NCI-H146 treated with DMSO at 0.1 percent for 48 hours (cell line): Measurements from ENCODE around the gene SOAT2.
A peak's percentile ranks its signal among the peaks of the same experiment; 100 is the strongest.
"Not testable (repeated sequence)": the region's sequence is repeated elsewhere in the genome, so short reads cannot be mapped to it uniquely, and the experiment has no call there.

ENCODE experiments used
- DNase-seq: peaks from one replicate; lab custom pipeline; 2025; ENCODE audit not compliant: unreplicated experiment; lab: John Stamatoyannopoulos, UW

The SOAT2 gene

DNA sequence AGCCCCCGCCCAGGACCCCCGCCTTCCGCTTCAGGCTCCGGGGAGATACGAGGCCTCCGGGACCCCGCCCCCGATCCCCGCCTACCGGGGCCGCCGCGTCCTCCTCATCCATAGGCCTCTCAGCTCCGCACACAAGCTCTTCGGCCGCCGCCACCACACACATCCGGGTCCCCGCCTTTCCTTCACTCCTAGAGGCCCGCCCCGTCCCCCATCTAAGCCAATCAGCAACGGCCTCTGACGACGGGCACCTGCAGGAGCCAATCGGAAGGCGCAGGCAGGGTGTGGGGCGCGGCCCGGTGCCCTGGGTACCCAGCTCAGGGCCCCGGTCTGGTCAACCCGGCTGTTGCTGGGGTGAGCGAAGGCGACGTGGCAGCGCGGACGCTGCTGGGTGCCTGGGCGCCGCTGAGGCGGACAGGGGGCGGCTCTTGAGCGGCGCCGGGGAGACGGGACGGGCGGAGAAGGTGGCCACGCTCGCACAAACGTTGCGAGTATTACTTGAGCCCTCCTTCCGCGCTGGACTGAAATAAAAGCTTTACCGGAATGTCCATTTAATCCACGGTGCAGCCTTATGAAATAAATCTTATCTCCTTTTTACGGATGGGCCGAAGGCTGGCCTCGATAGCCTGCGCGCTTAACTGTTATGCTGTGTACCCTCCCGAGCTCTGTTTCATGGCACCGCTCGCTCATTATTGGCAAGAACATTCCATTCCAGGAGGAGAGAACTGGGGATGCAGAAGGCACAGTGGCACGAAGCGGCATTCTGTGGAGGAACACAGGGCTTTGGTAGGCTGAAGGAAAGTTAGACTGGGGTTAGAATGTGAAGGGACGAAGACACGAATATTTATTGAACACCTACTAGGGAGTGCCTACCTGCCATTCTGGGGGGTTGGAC is 23.8 kb upstream of the SOAT2 start, which contains the start of gene SPRYD3:
Gene SPRYD3, minus strand, starts transcription at position 165 of the 892 bp plus-strand sequence. Its CDS starts 57 bp downstream, at position 108.
- peak; percentile 96 for DNase-seq

DNA sequence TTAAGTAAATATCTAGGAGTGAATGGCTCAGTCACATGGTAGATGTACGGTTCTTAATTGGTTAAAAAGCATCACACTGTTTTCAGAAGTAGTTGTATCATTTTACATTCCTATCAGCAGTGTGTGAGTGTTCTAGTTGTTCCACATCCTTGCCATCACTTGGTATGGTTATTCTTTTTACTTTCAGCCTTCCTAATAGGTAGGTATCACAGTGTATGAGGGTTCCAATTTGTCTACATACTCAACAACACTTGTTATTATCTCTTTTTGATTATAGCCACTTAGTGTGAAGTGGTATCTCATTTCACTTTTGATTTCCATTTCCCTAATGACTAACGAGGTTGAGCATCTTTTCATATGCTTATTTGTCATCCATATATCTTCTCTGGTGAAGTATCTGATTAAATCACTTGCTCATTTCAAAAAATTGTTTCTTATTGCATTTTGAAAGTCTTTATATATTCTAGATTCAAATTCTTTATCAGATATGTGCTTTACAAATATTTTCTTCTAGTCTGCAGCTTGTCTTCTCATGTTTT is 20.6 kb upstream of the SOAT2 start:
- no peak for DNase-seq

DNA sequence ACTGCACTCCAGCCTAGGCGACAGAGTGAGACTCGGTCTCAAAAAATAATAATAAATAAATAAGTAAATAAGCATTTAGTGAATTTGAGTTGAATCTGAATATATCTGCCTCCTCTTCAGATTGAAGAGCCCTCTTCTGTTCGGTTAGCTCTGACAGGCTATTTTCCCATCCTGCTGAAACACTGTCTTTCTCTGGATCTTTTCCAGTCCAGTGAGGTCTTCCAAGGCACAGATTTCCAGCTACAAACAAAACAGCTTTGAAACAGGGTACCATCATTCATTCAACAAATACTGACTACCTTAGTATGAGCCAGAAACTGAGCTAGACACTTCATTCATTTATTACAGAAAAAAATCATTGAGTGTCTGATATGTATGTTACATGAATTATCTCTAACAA is 16.9 kb upstream of the SOAT2 start:
- DNase-seq: no peak

- DNase-seq: no peak
Measured at GRCh38 chr12:53090105-53090504, 13.2 kb upstream of the SOAT2 start.

GRCh38 chr12:53090554-53090953 is 12.7 kb upstream of the SOAT2 start:
- DNase-seq: no peak

GRCh38 chr12:53091756-53092155 is 11.5 kb upstream of the SOAT2 start:
- no peak for DNase-seq

DNA sequence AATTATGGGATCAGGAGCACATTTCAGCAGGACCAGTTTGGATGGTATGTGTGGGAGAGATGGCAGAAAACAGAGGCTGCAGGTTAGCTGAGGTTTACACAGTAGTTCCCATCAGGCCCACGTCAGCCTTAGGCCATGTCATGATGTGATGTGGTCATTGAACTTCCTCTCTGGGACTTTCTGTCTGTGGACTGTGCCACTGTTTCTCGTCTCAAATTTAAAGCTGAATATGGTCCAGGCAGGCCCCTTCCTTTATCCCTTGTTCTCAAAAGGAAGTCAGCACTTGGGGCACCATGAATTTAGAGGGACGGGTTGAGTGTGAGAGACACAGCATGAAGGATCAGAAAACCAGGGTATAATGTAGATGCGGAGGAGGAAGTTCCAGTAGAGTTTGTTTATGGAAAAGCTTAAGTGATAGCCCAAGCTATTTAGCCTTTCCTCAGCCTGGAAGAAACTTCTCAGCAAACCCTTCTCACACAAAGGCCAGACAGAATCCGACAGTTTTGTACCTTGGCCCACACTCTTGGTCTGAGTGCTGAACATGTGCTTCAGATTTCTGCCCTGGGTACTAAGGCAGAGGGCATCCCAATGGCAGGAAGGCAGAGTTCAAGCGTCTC is 9.4 kb upstream of the SOAT2 start:
- DNase-seq: no peak

GRCh38 chr12:53094394-53094787 is 8.9 kb upstream of the SOAT2 start:
- no peak for DNase-seq

DNA sequence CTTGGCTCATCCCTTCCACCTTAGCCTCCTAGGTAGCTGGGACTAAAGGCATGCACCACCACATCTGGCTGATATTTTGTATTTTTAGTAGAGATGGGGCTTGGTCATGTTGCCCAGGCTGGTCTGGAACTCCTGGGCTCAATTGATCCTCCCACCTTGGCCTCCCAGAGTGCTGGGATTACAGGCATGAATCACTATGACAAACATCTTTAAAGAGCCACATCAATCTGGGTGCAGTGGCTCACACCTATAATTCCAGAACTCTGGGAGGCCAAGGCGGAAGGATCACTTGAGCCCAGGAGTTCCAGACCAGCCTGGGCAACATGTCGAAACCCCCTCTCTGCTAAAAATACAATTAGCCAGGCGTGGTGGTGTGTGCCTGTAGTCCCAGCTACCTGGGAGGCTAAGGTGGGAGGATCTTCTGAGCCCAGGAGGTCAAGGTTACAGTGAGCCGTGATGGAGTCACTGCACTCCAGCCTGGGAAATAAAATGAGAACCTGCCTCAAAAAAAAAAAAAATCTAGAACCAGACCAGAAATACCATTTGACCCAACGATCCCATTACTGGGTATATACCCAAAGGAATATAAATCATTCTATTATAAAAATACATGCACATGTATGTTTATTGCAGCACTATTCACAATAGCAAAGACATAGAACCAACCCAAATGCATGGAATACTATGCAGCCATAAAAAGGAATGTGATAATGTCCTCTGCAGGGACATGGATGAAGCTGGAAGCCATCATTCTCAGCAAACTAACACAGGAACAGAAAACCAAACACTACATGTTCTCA is 8.3 kb upstream of the SOAT2 start:
- not testable (repeated sequence) for DNase-seq

GRCh38 chr12:53095596-53095895 is 7.7 kb upstream of the SOAT2 start:
- not testable (repeated sequence) for DNase-seq

GRCh38 chr12:53096089-53096741 is 7.1 kb upstream of the SOAT2 start:
- no peak for DNase-seq

- no peak for DNase-seq
Measured at GRCh38 chr12:53096759-53097158, 6.5 kb upstream of the SOAT2 start.

GRCh38 chr12:53097207-53097563 is 6.1 kb upstream of the SOAT2 start:
- DNase-seq: no peak

GRCh38 chr12:53097564-53098353 is 5.5 kb upstream of the SOAT2 start, which contains the start of gene IGFBP6:
IGFBP6 (plus strand) TSS chr12:53097667; CDS start chr12:53097718, 51 bp downstream.
- peak; percentile 9 for DNase-seq

DNA sequence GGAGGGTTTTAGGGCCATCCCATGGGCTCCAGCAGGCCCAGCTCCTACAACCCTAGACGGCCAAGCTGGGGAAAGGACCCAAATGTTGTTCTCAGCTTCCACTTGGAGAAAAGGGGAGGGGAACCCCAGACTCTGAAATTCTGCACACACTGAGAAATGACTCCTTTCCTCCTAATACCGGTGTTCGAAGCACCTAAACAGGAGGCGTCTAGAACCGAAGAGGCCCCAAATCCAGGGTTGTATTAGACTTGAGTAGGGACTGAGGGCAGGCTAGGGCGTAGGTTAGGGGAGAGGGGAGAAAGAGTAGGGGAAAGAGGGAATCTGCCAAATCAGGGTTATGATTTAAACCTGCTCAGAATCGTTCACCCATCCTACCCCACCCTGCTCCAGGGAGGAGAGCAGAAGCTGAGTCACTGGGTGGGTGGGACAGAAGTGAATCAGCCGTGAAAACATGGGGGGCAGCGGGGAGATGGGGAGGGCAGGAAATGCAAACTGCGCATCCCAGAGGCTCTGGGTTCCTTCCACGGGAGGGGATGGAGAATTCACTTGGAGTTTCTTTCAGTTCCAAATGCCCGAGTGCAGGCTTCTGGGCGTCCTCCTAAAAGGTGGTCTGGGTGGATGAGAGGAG is 4.8 kb upstream of the SOAT2 start:
- DNase-seq: no peak

DNA sequence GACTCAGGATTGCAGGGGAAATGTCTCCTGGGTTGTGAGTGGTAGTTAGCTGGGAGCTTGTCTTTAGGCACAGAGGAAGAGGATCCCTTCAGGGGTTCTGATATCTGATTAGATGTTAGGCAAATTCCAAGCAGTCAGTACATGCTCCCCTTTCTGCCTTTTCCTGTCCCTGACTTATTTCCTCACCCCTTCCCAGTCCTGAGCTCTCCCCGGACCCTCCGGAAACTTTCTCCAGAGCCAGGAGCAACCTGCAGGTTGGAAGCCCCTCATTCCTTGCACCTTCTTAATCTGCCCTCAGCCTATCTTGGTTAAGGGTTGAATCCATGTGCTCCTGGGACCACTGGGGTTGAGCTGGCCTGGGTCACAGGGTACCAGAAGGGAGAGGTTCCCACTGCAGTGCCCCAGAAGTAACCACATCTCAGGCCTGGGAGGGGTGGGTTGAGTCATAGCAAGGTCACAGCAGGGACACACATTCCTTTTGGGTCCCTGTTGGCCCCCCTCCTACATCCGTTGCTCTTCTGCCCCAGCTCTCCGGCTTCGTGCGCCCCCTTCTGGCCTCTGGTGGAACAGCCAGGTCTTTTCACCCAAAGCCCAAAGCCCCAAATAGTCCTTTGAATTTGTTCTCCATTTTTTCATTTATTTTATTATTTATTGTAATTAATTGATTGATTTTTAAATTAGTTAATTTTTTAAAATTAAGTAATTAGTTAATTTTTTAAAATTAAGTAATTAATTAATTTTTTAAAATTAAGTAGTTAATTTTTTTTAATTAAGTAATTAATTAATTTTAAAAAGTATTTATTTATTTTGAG is 4.0 kb upstream of the SOAT2 start:
- peak; percentile 52 for DNase-seq

DNA sequence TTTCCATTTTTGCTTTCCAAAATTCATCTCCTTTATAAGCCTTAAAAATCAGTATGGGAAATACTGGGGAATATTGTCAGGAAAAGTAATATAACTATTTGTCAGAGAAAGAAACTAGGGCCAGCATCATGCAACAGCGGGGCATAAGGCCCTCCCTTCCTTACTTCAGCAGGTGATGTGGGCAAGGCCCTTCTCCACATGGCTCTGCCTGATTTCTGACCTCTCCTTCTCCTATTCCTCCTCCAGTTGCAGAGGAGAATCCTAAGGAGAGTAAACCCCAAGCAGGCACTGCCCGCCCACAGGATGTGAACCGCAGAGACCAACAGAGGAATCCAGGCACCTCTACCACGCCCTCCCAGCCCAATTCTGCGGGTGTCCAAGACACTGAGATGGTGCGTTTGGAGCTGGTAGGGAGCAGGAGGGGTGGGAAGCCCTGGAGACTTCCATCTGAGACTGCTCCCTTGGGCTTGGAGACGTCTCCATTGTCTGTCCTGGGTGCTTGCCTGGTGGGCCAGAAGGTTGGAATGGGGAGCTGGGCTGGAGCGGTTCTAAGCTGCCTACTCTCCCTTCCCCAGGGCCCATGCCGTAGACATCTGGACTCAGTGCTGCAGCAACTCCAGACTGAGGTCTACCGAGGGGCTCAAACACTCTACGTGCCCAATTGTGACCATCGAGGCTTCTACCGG is 2.7 kb upstream of the SOAT2 start:
- no peak for DNase-seq

DNA sequence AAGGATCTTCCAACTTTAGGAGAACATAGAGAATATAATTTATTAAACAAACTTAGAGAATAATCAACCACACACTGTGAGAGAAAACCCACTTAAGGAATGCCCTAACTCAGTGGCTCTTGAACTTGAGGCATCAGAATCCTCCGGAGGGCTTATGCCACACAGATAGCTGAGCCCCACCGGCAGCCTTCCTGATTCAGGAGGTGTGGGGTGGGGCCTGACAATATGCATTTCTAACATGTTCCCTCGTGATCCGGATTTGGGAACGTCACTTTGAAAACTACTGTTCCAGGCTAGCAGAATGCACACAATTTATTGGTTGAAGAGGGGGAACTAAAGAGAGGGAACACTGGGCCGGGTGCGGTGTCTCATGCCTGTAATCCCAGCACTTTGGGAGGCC is 2.0 kb upstream of the SOAT2 start:
- no peak for DNase-seq
